AG09319 (cell line): ENCODE data around the gene ABCA8.

Experiments used
- DNase-seq: peaks from one replicate; pipeline ENCODE4 v3.0.0-alpha.2; 2010; ENCODE audit warnings: low read depth; ENCODE audit errors: extremely low read depth
- TF ChIP-seq, protein P1 (sequence below): IDR thresholded peaks from 2 replicates; pipeline ENCODE4 v1.5.1; 2011; ENCODE audit warnings: low read depth, mild to moderate bottlenecking, inconsistent platforms, low read length, moderate library complexity

Gene ABCA8

DNA sequence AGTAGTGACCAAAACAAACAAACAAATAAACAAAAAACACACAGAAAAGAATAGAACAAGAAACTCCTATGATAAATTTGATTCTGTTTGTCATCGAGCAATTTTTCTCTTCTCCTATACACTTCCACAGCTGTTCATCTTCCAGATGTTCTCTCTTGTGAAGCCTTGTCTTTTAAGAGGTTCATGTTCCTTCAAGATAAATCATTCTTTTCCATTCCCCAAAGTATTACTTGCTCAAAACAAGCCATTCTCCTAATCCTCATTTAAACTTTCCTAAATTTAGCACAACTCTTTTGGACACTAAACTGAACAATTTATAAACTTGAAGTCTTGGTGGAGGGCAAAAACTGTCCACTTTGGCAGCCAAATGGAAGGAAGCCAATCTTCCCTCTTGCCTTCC, 103.3 kb downstream of the ABCA8 start:
- TF ChIP-seq, protein P1, sequence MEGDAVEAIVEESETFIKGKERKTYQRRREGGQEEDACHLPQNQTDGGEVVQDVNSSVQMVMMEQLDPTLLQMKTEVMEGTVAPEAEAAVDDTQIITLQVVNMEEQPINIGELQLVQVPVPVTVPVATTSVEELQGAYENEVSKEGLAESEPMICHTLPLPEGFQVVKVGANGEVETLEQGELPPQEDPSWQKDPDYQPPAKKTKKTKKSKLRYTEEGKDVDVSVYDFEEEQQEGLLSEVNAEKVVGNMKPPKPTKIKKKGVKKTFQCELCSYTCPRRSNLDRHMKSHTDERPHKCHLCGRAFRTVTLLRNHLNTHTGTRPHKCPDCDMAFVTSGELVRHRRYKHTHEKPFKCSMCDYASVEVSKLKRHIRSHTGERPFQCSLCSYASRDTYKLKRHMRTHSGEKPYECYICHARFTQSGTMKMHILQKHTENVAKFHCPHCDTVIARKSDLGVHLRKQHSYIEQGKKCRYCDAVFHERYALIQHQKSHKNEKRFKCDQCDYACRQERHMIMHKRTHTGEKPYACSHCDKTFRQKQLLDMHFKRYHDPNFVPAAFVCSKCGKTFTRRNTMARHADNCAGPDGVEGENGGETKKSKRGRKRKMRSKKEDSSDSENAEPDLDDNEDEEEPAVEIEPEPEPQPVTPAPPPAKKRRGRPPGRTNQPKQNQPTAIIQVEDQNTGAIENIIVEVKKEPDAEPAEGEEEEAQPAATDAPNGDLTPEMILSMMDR, result no peak
- DNase-seq, result no peak

DNA sequence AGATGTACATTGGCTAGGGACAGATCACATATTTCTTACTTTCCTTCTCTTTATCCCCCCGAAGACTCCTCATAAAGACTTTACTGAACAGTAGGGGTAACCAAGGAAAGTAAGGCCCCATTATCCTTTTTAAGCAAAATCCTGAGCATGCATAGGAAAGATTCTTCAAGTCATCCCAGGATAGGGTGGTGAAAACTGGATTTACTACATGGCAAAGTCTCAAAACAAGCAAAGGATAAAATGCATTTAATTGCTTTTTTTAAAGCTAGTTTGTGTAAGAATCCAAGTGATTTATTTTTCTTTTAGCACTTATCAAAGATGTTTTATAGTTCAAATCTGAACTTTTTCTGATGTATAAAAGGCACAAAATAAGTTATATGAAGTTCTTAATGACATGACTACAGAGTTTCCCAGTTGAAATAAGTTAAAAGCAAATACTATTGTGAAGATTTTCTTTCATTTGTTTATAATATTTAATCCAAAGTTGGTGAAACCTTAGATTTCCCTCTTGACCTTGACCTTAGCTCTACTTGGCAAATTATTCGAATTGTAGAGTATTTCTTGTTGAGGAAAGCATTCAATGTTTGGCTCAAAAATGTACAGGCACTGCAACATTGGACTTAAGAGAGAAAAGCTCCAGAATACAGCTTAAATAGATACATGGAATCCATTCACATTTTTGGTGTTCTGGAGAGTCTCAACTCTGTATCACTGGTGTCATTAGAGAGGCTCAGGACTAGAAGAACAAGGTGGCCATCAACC, 104.3 kb downstream of the ABCA8 start:
- no peak for DNase-seq
- TF ChIP-seq, protein P1, result no peak

DNA sequence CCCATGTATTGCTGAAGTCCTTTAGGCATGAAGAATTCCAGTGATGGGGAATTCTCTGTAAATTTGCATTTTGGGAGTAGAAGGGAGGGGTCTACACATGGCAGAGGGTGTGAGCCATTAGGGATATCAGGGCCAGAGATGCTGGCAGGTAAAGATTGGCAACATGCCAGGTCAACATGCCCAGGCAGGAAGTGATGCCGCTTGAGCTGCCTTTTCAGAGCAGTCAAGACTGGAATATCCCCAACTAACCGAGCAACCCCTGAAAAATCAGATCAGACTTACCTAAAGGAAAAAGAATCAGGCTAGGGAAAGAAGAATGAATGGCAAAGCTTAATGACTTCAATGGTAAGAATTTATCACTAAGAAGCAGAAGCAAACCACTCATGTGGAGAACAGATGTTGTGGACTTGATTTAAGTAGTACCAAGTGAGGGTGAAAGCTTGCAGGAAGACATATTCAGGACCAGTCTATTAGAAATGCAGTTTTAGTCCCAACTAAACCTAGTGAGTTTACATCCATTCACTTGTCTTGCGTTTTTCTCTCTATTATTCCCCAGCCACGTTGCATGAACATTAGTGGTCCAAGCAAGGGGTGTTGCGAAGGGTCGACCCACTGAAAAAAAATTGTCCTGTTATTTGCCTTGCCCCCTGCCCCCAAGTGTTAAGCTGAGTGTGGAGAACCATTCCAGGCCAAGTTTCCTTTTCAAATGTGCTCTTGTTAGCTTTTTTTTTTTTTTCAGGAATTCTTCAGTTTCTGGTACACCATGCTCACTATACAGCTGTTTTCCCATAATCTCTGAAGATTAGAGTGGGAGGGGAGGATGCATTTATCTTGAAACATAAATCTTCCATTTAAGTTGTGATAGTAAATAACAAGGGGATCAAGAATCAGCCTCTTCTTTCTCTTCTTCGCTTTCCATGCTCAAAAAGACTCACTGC, 105.2 kb downstream of the ABCA8 start:
- no peak for DNase-seq
- TF ChIP-seq, protein P1, result no peak

DNA sequence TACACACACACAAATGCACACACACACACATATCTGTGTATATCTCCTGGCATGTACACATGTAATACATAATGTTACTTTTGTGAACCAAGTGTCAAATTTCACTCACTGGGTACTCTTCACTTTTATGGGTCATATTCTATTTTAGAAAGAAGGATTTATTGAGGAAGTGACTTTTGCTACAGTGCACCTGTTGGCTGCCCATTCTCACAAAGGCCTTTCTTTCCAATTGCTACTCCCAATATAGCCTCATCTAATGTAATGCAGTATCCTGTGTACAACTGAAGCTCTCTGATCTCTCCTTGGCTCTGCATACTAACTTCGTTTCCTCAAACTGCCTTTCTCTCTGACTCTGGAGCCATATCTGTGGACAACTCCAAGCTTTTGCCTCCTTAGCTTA, 107.5 kb downstream of the ABCA8 start:
- DNase-seq, result no peak
- TF ChIP-seq, protein P1, result no peak

DNA sequence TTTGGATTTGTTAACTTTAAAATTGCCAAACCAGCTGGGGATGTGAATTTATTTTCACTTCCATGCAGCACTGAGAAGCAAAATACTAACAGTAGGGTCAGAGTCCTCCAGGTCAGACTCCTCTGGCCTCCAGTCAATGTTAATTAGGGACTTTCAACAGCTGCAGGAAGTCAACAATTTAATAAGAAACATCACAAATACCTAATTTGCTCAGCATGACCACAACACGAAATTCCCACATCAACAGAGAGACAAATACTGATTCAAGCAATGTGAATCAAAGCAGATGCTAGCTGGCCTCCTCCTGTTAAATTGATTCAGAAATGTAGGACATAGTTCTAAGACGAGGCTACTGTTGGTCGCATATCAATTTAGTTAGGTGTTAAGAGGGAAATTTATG, 111.7 kb downstream of the ABCA8 start:
- TF ChIP-seq, protein P1, result no peak
- peak; percentile 29 for DNase-seq

DNA sequence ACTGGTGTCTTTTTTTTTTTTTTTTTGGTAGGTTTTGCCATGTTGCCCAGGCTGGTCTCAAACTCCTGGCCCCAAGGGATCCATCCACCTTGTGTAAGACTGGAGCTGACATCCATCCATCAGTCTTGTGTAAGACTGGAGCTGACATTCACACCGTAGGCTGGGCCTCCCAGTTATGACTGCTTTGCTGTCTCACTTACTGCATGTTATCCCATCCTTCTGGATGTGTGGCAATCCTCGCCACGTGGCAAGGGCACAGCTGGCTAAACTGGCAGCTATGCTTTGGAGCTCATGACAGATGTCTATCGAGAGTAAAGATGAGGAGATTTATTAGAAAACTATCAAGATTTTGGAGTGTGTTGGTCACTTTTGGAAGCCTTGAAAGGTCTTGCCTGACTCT, 115.1 kb downstream of the ABCA8 start:
- TF ChIP-seq, protein P1, result no peak
- no peak for DNase-seq

DNA sequence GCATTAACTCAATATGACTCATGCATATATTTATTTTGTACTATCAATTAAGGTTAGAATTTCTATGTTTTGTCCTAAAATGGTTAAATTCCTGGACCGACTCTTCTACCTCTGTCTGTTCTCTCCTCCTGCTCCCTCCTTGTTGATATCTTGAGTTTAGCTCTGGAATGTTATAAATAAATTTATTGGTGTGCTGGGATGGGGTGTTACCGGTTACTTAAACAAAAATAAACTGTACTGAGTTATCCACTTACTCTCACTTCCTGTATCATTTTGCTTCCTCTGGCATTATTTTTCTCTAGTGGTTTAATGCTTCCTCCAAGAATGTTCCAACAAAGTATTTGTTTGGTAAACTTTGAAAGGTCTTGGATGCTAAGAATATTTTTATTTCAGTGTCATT, 120.1 kb downstream of the ABCA8 start:
- TF ChIP-seq, protein P1, result no peak

More for the DNA sequence above, 120.1 kb downstream of the ABCA8 start:
- DNase-seq, result peak; percentile 18
